Fibroblast of mammary gland (primary cell): ENCODE measurements around the gene ZNF141.
"Not testable (repeated sequence)": the region's sequence is repeated elsewhere in the genome, so short reads cannot be mapped to it uniquely, and the experiment has no call there.

Source experiments
- DNase-seq: peaks from one replicate; pipeline ENCODE4 v3.0.0-alpha.2; 2010; ENCODE audit warnings: low read depth
- H3K4me3 ChIP-seq: 2 replicates; pipeline ENCODE4 v1.5.1; 2011; ENCODE audit warnings: low read depth, mild to moderate bottlenecking, low read length, moderate library complexity; ENCODE audit not compliant: control insufficient read depth
- CTCF ChIP-seq: conservative IDR thresholded peaks from 2 replicates; pipeline ENCODE4 v1.5.1; 2011; ENCODE audit warnings: low read depth, low read length, inconsistent platforms; ENCODE audit not compliant: control insufficient read depth, insufficient read depth

The ZNF141 gene

GRCh38 chr4:384311-385010, 46.8 kb downstream of the ZNF141 start:
- no peak for DNase-seq
- no peak for TF ChIP-seq CTCF
- no peak overlapping the region for H3K4me3 ChIP-seq

DNA sequence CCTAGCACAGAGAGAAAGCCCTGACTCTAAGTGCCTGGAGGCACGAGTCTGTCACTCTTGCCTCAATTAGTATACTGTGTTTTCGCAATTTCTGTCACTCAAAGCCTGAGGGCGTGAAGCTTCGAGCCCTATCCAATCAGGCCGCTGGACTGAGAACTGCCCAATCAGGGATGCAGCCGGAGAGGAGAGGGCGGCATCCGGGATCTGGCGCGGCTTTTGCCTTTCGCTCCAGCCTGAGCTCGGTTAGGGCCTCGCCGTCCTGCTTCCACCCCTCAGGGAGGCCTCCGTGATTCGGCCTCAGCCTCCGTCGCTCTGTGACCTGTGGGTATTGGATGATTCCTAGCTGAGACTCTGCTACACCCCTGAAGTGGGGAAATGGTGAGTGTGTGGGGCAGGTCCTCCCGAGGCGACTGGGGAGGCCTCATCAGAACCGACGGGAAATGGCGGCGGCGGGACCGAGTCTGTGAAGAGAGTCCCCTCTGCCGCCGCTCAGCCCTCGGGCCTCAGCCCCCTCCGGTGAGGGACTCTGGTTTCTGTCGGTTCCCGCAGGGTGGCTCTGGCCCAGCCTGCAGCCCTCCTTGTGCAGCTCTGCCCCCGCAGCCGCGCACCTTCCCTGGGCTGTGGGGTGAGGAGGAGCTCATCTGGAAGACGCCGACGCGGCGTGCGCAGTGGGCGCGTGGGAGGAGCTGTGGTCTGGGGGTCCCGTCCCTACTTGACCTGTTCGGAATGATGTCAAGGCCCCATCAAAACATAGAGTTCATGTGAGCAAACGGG, 48.5 kb downstream of the ZNF141 start:
- peak overlapping the region; percentile 38 for H3K4me3 ChIP-seq
- no peak for TF ChIP-seq CTCF
- DNase-seq = no peak

- H3K4me3 ChIP-seq = peak overlapping the region; percentile 38
- no peak for DNase-seq
- no peak for TF ChIP-seq CTCF
These were observed 49.1 kb downstream of the ZNF141 start for GRCh38 chr4:386708-387105.

- DNase-seq = no peak
- no peak overlapping the region for H3K4me3 ChIP-seq
- no peak for TF ChIP-seq CTCF
These were observed 66.4 kb downstream of the ZNF141 start for GRCh38 chr4:404006-404405.

GRCh38 chr4:408321-408720, 70.7 kb downstream of the ZNF141 start:
- not testable (repeated sequence) for DNase-seq, H3K4me3 ChIP-seq

DNA sequence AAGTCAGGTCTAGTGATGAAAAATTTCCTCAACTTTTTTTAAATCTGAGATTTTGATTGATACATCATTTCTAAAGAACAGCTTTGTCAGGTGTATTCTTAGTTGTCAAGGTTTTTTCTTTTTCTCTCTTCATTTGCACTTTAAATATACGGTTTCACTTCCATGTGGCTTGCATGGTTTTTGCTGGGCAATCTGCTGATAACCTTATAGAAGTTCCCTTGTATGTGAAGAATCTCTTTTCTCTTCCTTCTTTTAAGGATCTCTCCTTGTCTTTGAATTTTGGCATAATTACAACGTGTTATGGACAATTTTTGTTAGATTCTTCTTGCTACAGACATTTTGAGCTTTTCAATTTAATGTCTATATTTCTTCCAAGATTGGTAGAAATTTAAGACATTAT, 85.0 kb downstream of the ZNF141 start:
- no peak overlapping the region for H3K4me3 ChIP-seq
- no peak for TF ChIP-seq CTCF
- DNase-seq = no peak
